GM20000 (cell line): Measurements from ENCODE around the gene STK4.

ENCODE experiments used
- DNase-seq: peaks from one replicate; pipeline ENCODE4 v3.0.0; 2012; ENCODE audit warnings: low spot score
- CTCF ChIP-seq: IDR thresholded peaks from 2 replicates; pipeline ENCODE4 v1.5.1; 2012; ENCODE audit warnings: mild to moderate bottlenecking, control low read depth; ENCODE audit errors: extremely low read depth, missing control alignments

STK4 gene

DNA sequence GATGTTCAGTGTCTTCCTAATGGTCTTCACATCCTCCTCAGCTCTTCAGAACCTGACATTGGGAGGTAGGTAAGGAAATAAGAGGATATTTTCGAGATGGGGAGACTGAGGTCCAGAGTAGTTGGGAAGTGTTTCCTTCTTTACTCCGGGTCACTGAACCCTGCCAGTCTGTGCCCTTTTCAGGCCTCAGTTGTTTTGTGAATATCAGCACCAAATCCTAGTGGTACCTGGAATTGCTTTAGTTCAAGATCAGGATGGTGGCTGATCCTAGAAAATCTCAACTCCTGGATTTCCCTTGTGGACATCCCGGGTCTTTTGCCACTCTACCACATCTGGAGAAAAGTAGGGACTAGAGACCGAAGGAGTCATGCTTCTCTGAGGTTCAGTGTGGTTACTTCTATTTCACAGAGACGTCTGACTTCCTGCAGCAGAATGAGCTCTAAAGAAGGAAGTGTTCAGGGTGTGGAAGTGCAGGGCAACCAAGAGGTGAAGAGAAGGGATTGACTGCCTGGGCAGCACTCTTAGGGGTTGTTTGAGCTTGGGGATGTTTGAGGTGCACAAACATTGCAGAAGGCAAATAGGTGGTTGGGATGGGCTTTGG is 995 bp downstream of the STK4 start:
- TF ChIP-seq CTCF, result no peak
- DNase-seq, result no peak

GRCh38 chr20:44969300-44969894 is 3.1 kb downstream of the STK4 start:
- no peak for DNase-seq
- TF ChIP-seq CTCF, result no peak

GRCh38 chr20:44970243-44970757 is 4.0 kb downstream of the STK4 start:
- DNase-seq, result no peak
- no peak for TF ChIP-seq CTCF

- TF ChIP-seq CTCF, result no peak
- no peak for DNase-seq
These were observed 6.7 kb downstream of the STK4 start for GRCh38 chr20:44973053-44973452.

DNA sequence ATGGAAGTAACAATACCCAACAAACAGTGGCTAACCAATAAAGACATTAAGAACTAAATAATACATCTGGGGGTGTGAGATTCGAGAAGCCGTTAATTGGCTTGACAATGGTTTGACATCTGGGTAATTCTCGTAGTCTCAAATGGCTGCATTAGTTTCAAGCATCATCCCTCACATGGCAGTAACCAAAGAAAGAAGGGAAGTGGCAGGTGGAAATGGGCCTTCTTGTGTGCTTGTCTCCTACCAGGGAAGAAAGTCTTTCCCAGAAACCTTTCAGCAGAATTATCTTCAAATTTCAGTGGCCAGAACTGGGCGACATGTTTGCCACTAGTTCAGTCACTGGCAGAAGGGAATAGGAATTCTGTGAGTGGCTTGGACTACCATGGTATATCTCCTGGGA is 10.4 kb downstream of the STK4 start:
- no peak for TF ChIP-seq CTCF
- no peak for DNase-seq

DNA sequence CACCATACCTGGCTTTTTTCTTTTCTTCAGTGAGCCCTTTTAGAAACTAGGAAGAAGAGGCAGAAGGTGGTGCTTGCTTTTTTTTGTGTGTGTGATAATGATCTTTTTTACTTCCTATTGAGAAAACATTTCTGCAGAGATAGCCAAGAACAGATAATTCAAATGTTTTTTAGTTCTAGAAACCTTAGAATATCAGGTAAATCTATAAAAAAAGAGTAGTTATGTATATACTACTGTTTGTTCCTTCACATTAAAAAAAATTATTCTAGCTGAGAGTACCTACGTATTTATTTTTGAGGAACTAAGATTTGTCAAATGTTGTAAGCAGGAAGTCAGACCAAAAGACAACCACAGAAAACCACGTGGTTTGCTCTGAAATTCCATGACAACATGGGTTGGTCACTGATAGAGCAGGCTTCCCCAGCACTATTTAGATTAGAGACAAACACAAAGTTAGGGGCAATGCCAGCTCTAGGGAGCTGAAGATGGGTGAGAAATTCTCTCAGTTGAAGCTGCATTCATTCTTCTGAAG is 12.8 kb downstream of the STK4 start:
- peak; percentile 64 for DNase-seq

More for the DNA sequence above, 12.8 kb downstream of the STK4 start:
- no peak for TF ChIP-seq CTCF
